22Rv1 (cell line): ENCODE data around the gene AAK1.

Experiments
- CTCF ChIP-seq: fragments of 450-650 bp; IDR thresholded peaks from 2 replicates; pipeline ENCODE4 v1.5.1; 2017; ENCODE audit warnings: mild to moderate bottlenecking
- ZFX ChIP-seq: fragments of 450-650 bp; IDR thresholded peaks from 2 replicates; pipeline ENCODE4 v1.6.1; 2017; ENCODE audit warnings: antibody characterized with exemption, borderline replicate concordance

GRCh38 chr2:69583321-69583833, 60.2 kb downstream of the AAK1 start:
- no peak for TF ChIP-seq CTCF
- no peak for TF ChIP-seq ZFX
